GM10248 (cell line): Measurements from ENCODE around the gene PIEZO2.

Source experiments
- CTCF ChIA-PET: fragments of 300-600 bp; sonication (Branson Sonifier 250); formaldehyde crosslinking; extraction: SDS; loops from one replicate; lab custom pipeline; 2021; ENCODE audit warnings: antibody characterized with exemption; lab: Yijun Ruan, JAX
- POLR2A ChIA-PET: fragments of 350-650 bp; sonication (Branson Sonifier 250); formaldehyde crosslinking; extraction: SDS; loops from one replicate; lab custom pipeline; 2020; ENCODE audit warnings: antibody characterized with exemption; lab: Yijun Ruan, JAX
- DNase-seq: peaks from one replicate; pipeline ENCODE4 v3.0.0; 2012; ENCODE audit errors: extremely low spot score
- CTCF ChIP-seq: IDR thresholded peaks from 2 replicates; pipeline ENCODE4 v1.5.1; 2012; ENCODE audit warnings: mild to moderate bottlenecking, low read depth; ENCODE audit errors: extremely low read depth, missing control alignments, control extremely low read depth

The PIEZO2 gene

GRCh38 chr18:11162889-11163288 is 13.5 kb upstream of the PIEZO2 start:
- no peak for DNase-seq
- no peak for TF ChIP-seq CTCF
- ChIA-PET CTCF (interaction anchor here (0.6 to 2.3 kb wide), 15 partner anchors 9 to 678 kb away, joined by 3 to 15 read pairs (median 3); no protein-coding TSS in a partner anchor), POLR2A (no interaction called here)

- ChIA-PET CTCF (interaction anchor here (1.0 to 2.3 kb wide), 7 partner anchors 9 to 678 kb away, joined by 3 to 15 read pairs (median 3); no protein-coding TSS in a partner anchor), POLR2A (no interaction called here)
- no peak for TF ChIP-seq CTCF
- DNase-seq = no peak
Observed at GRCh38 chr18:11162462-11162861, 13.1 kb upstream of the PIEZO2 start.

GRCh38 chr18:11160313-11160712 is 10.9 kb upstream of the PIEZO2 start:
- TF ChIP-seq CTCF = no peak
- ChIA-PET POLR2A (no interaction called here), CTCF (interaction anchor here (0.6 to 2.2 kb wide), 5 partner anchors 10 to 600 kb away, joined by 3 to 8 read pairs (median 4); no protein-coding TSS in a partner anchor)
- DNase-seq = no peak

- TF ChIP-seq CTCF = no peak
- ChIA-PET CTCF (interaction anchor here (1.2 to 2.2 kb wide), 4 partner anchors 9 to 599 kb away, joined by 4 to 8 read pairs (median 4); no protein-coding TSS in a partner anchor), POLR2A (no interaction called here)
- no peak for DNase-seq
Observed at GRCh38 chr18:11159844-11160243, 10.5 kb upstream of the PIEZO2 start.

GRCh38 chr18:11156978-11157377 is 7.6 kb upstream of the PIEZO2 start:
- ChIA-PET POLR2A (no interaction called here), CTCF (interaction anchor here (1.2 to 7.0 kb wide), 3 partner anchors 304 to 597 kb away, joined by 3 to 42 read pairs (median 3); no protein-coding TSS in a partner anchor)
- TF ChIP-seq CTCF = no peak
- DNase-seq = no peak

- ChIA-PET CTCF (interaction anchor here (0.6 to 7.0 kb wide), 18 partner anchors 8 to 603 kb away, joined by 3 to 56 read pairs (median 6); no protein-coding TSS in a partner anchor), POLR2A (no interaction called here)
- DNase-seq = no peak
- no peak for TF ChIP-seq CTCF
Observed at GRCh38 chr18:11155034-11155759, 5.8 kb upstream of the PIEZO2 start.
